Measurements from ENCODE around the gene HNMT. TPM values are rescaled to one million over a fixed set of nuclear protein-coding genes. Genes with fewer than 3 reads are reported as not detected.

HNMT gene
- total RNA-seq, 2 donors from 2014 or later, result 43.9 to 83.2 TPM

DNA sequence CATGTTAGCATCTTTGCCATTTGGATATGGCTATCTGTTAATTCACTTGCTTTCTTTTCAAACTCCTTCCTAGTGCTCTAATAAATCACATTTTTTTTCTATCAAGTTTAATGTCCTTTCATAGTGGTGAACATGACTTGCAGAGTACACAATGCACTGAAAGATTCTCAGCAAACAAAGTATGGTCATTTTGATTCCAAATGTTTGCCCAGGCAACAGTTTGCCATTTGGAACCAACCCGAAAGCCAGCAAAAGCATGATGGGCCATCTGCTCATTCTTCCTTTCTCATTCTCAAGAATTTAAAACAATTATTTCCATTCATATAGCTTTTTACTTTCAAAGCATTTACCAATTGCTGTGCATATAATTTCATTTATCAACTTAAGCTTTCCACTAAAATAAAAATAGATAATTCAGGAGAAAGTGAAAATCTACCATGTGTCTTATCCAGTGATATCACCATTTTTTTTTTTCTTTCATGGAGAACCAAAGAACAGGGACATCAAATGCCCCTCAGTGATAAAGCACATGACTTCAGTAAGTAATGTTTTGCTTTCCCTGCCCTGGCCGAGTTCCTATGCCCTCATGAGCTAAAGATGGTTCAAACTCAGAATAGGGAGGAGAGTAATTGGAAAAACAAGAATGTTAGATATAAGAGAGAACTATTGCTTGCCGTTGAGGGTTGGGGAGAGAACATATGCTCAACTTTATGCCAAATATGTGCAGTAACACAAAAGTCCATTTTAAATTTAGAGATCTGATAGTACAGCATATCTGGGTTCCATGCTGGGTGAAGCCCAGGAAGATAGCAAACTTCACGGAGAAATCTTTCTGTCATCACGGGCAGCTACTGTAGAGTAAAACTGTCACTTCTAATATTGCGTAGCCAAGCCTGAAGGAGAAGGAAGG is 62.1 kb downstream of the HNMT start:
- intact Hi-C loops (cut with DNase I), result no loop called here
- DNase-seq (ENCODE audit: low spot score), result peak; percentile 28
- Histone ChIP-seq H3K36me3 (no peaks in the 10 kb centered on the region), H3K9me3 (no peaks in the 10 kb centered on the region), H3K27ac (no peak overlapping the region), H3K27me3 (replicated peaks; ENCODE audit: insufficient read depth) (no peaks in the 10 kb centered on the region), H3K4me3 (no peak overlapping the region), H3K4me1 (replicated peaks) (no peaks in the 10 kb centered on the region)
- 86% methylated on average over 6 of the region's 6 CpGs for WGBS
- TF ChIP-seq CTCF (IDR thresholded peaks at IDR 0.05) (no peak), POLR2A (IDR thresholded peaks at IDR 0.05) (no peak), POLR2AphosphoS5 (IDR thresholded peaks at IDR 0.05) (peak; percentile 81)

DNA sequence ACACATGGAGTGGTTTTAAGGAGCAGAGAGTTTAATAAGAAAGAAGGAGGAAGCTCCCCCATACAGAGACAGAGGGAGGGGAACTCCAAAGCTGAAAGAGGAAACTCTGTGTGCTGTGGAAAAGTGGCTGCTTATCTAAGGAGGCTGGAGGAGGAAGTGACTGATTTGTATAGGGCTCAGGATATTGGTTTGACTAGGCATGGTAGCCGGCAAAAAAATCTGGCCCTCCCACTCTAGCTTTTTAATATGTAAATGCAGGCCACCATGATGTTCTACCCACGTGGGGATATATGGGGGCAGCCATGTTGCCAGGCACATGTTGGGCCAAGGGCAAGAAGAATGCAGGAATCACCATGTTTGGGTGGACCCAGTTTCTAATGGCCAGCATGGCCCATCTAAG is 64.3 kb downstream of the HNMT start:
- intact Hi-C loops (cut with DNase I), result no loop called here
- H3K27me3 ChIP-seq (replicated peaks; ENCODE audit: insufficient read depth), result no peaks in the 10 kb centered on the region
- no peak for DNase-seq (ENCODE audit: low spot score)
- no peaks in the 10 kb centered on the region for H3K9me3 ChIP-seq
- H3K27ac ChIP-seq, result no peak overlapping the region
- 76% methylated on average over 2 of the region's 2 CpGs for WGBS
- no peaks in the 10 kb centered on the region for H3K4me1 ChIP-seq (replicated peaks)
- no peaks in the 10 kb centered on the region for H3K36me3 ChIP-seq
- TF ChIP-seq POLR2AphosphoS5 (IDR thresholded peaks at IDR 0.05) (no peak), POLR2A (IDR thresholded peaks at IDR 0.05) (no peak), CTCF (IDR thresholded peaks at IDR 0.05) (no peak)
- no peak overlapping the region for H3K4me3 ChIP-seq

DNA sequence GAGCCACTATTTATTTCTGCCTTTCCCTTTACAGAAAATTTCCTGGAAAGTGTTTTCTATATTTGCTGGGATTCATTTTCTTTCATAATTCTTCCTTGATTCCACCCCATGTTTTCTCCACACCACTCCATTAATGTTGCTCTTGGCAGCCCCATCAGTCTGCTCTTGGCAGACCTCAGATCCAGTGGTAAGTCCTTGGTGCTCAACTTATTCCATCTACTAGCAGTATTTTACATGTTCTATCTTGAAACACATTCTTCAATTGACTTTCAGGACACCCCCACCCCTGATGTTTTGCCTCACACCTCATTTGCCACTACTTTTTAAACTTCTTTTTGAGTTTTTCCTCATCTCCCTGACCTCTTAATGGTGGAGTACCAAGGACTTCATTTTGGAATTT is 65.0 kb downstream of the HNMT start:
- Histone ChIP-seq H3K27me3 (replicated peaks; ENCODE audit: insufficient read depth) (no peaks in the 10 kb centered on the region), H3K36me3 (no peaks in the 10 kb centered on the region), H3K9me3 (no peaks in the 10 kb centered on the region), H3K27ac (no peak overlapping the region), H3K4me3 (no peak overlapping the region), H3K4me1 (replicated peaks) (no peaks in the 10 kb centered on the region)
- intact Hi-C loops (cut with DNase I), result no loop called here
- DNase-seq (ENCODE audit: low spot score), result no peak
- no peak for TF ChIP-seq POLR2A (IDR thresholded peaks at IDR 0.05)
- TF ChIP-seq POLR2AphosphoS5 (IDR thresholded peaks at IDR 0.05), result no peak
- no peak for TF ChIP-seq CTCF (IDR thresholded peaks at IDR 0.05)

DNA sequence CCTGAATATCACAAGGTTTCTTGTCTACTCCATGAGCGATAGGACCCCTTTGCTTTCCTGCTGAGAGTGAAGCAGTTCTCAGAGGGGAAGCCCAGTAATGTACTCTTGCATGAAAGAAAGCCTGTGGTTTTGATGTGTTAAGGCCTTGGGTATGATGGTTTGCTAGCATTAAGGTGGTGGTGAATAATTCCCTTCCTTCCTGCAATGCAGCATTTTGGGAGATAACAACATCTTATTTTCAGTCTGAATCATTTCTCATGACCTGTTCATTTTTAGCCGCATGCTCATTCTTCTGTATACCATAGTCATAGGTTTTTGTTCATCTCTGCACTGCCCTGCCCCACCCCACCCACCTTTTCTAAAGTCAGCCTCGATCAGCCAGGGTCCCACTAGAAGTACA is 66.2 kb downstream of the HNMT start:
- intact Hi-C loops (cut with DNase I), result no loop called here
- no peak overlapping the region for H3K27ac ChIP-seq
- H3K9me3 ChIP-seq, result no peaks in the 10 kb centered on the region
- H3K36me3 ChIP-seq, result no peaks in the 10 kb centered on the region
- TF ChIP-seq POLR2AphosphoS5 (IDR thresholded peaks at IDR 0.05), result no peak
- no peak for TF ChIP-seq POLR2A (IDR thresholded peaks at IDR 0.05)
- no peak for TF ChIP-seq CTCF (IDR thresholded peaks at IDR 0.05)
- no peaks in the 10 kb centered on the region for H3K27me3 ChIP-seq (replicated peaks; ENCODE audit: insufficient read depth)
- no peak overlapping the region for H3K4me3 ChIP-seq
- no peak for DNase-seq (ENCODE audit: low spot score)
- no peaks in the 10 kb centered on the region for H3K4me1 ChIP-seq (replicated peaks)
- WGBS, result 87% methylated on average over 3 of the region's 3 CpGs

- 80% methylated on average over 2 of the region's 2 CpGs for WGBS
- no peak for DNase-seq (ENCODE audit: low spot score)
- H3K36me3 ChIP-seq, result no peaks in the 10 kb centered on the region
- no peaks in the 10 kb centered on the region for H3K4me1 ChIP-seq (replicated peaks)
- intact Hi-C loops (cut with DNase I), result no loop called here
- H3K27me3 ChIP-seq (replicated peaks; ENCODE audit: insufficient read depth), result no peaks in the 10 kb centered on the region
- no peak overlapping the region for H3K27ac ChIP-seq
- H3K4me3 ChIP-seq, result no peak overlapping the region
- no peaks in the 10 kb centered on the region for H3K9me3 ChIP-seq
- TF ChIP-seq POLR2AphosphoS5 (IDR thresholded peaks at IDR 0.05), result no peak
- no peak for TF ChIP-seq CTCF (IDR thresholded peaks at IDR 0.05)
- no peak for TF ChIP-seq POLR2A (IDR thresholded peaks at IDR 0.05)
Observed at GRCh38 chr2:138032334-138032733, 68.1 kb downstream of the HNMT start.

All from prostate gland (tissue), 2 donors.